K562 (cell line): ENCODE measurements around the gene ATRAID. TPM values are rescaled to one million over a fixed set of nuclear protein-coding genes. Genes with fewer than 3 reads are reported as not detected.

ENCODE experiments used
- CLOCK ChIP-seq: fragments of 250-450 bp; sonication (Bioruptor Pico); IDR thresholded peaks from 2 replicates; pipeline ENCODE4 v1.4.0; 2020; ENCODE audit warnings: mild to moderate bottlenecking, moderate library complexity, borderline replicate concordance
- E2F8 ChIP-seq: fragments of 450-650 bp; IDR thresholded peaks from 2 replicates; pipeline ENCODE4 v1.7.1; 2018; ENCODE audit warnings: mild to moderate bottlenecking, low read depth; ENCODE audit not compliant: partially characterized antibody
- HES1 ChIP-seq: fragments of 450-650 bp; IDR thresholded peaks from 2 replicates; pipeline ENCODE4 v1.6.1; 2016; ENCODE audit warnings: low read depth, mild to moderate bottlenecking, moderate library complexity
- HOMEZ ChIP-seq: fragments of 250-450 bp; sonication (Bioruptor Pico); IDR thresholded peaks from 2 replicates; pipeline ENCODE4 v1.4.0; 2020; ENCODE audit warnings: mild to moderate bottlenecking, moderate library complexity
- MCM3 ChIP-seq: fragments of 450-650 bp; IDR thresholded peaks from 2 replicates; pipeline ENCODE4 v1.6.1; 2016
- MYC ChIP-seq, 2 experiments: fragments of 250-450 bp in 1 of 2; sonication (Bioruptor Pico) in 1 of 2; IDR thresholded peaks; 2 replicates each; pipeline versions ENCODE4 v1.5.1 to v1.6.1; 2012 to 2021; ENCODE audit warnings: low read depth in 2 of 2, borderline replicate concordance in 1 of 2, improper control_type of control experiment in 1 of 2, low read length in 1 of 2, mild to moderate bottlenecking in 1 of 2, moderate library complexity in 1 of 2
- RHOXF2B ChIP-seq: fragments of 250-450 bp; sonication (Bioruptor Pico); conservative IDR thresholded peaks from 2 replicates; pipeline ENCODE4 v1.5.1; 2021
- SFPQ ChIP-seq: fragments of 200-400 bp; formaldehyde crosslinking; IDR thresholded peaks from 2 replicates; pipeline ENCODE4 v1.6.1; 2017; ENCODE audit warnings: mild to moderate bottlenecking, low read depth, low read length, moderate library complexity
- TAF15 ChIP-seq: fragments of 200-400 bp; formaldehyde crosslinking; IDR thresholded peaks from 2 replicates; pipeline ENCODE4 v1.6.1; 2017; ENCODE audit warnings: mild to moderate bottlenecking, low read depth, low read length, moderate library complexity
- TSHZ1 ChIP-seq: fragments of 250-450 bp; sonication (Bioruptor Pico); IDR thresholded peaks from 2 replicates; pipeline ENCODE4 v1.4.0; 2020; ENCODE audit warnings: mild to moderate bottlenecking, moderate library complexity
- YBX1 ChIP-seq: fragments of 450-650 bp; IDR thresholded peaks from 2 replicates; pipeline ENCODE4 v1.7.1; 2016; ENCODE audit warnings: mild to moderate bottlenecking
- ZNF217 ChIP-seq: sonication (generic); formaldehyde crosslinking; IDR thresholded peaks from 2 replicates; pipeline ENCODE4 v1.8.0; 2022; ENCODE audit warnings: mild to moderate bottlenecking, missing genetic modification reagents
- polyA plus RNA-seq, 8 experiments: library from polyadenylated mRNA; depleted of rRNA in 4 of 8; stranded (reverse) in 5 of 8; unstranded in 3 of 8; fragments of >200 nt; fragmentation: Nextera tagmentation in 2 of 8; fragmentation: Illumina TruSeq in 1 of 8; extraction: Ambion mirVana in 2 of 8; extraction: Trizol in 1 of 8; gene quantifications; 2 replicates each; pipeline versions ENCODE4 v1.2.1 to v1.2.3, GENCODE V29; 2011 to 2014; ENCODE audit warnings: inconsistent platforms in 1 of 8, missing spikeins in 1 of 8
- total RNA-seq, 7 experiments: library from RNA; depleted of rRNA in 6 of 7; stranded (reverse); fragments of >200 nt in 6 of 7; fragmentation: Illumina TruSeq in 2 of 7; extraction: Trizol in 2 of 7; gene quantifications; 2 replicates each; pipeline versions ENCODE4 v1.2.1 to v1.2.3, GENCODE V29; 2011 to 2021; ENCODE audit warnings: low replicate concordance in 1 of 7

The ATRAID gene
- total and polyA plus RNA-seq, 9 of the 15 experiments (the other 6 are each of a cell fraction or from before 2014, with no cell fraction given): 70.2 to 187 (median 108) TPM

GRCh38 chr2:27211943-27212625 lies at the start of gene ATRAID, which contains the start of gene SLC5A6 (continued):
- no peak for TF ChIP-seq CLOCK (CRISPR knock-in tag)
- no peak for TF ChIP-seq HOMEZ (CRISPR knock-in tag)
- TF ChIP-seq MCM3: no peak
- no peak for TF ChIP-seq HES1
- peak; percentile 66 for TF ChIP-seq MYC (IDR thresholded peaks at IDR 0.05; ENCODE audit: low read depth, low read length)
- TF ChIP-seq MYC (CRISPR knock-in tag; IDR thresholded peaks at IDR 0.05; ENCODE audit: borderline replicate concordance, low read depth): no peak
- TF ChIP-seq ZNF217 (CRISPR knock-in tag): no peak
- peak; percentile 77 for TF ChIP-seq E2F8
- no peak for TF ChIP-seq TSHZ1 (CRISPR knock-in tag)
- no peak for TF ChIP-seq TAF15
- TF ChIP-seq YBX1: no peak
- TF ChIP-seq SFPQ: no peak
- no peak for TF ChIP-seq RHOXF2B
